Prostate gland (tissue), 2 donors: ENCODE measurements around the gene MCFD2.

Source experiments
- CTCF ChIP-seq, 4 experiments: fragments of 200-600 bp in 2 of 4; fragments of 450-650 bp in 2 of 4; sonication (generic) in 2 of 4; IDR thresholded peaks; 1 replicate in 3 of 4; 2 replicates in 1 of 4; pipeline ENCODE4 v1.5.1; 2016 to 2019; ENCODE audit warnings: antibody characterized with exemption in 4 of 4, mild to moderate bottlenecking in 2 of 4, moderate library complexity in 2 of 4
- POLR2A ChIP-seq: fragments of 450-650 bp; IDR thresholded peaks from one replicate; pipeline ENCODE4 v1.6.1; 2016; ENCODE audit warnings: antibody characterized with exemption, mild to moderate bottlenecking
- POLR2AphosphoS5 ChIP-seq: sonication (generic); formaldehyde crosslinking; IDR thresholded peaks from one replicate; pipeline ENCODE4 v1.6.1; 2017; ENCODE audit warnings: antibody characterized with exemption

- TF ChIP-seq POLR2AphosphoS5 = no peak
- TF ChIP-seq CTCF (IDR thresholded peaks at IDR 0.05) = no peak
- TF ChIP-seq POLR2A = no peak
These were observed 13.1 kb downstream of the MCFD2 start for GRCh38 chr2:46902465-46902864.
